ENCODE results near the gene POLR1A. TPM values are rescaled to one million over a fixed set of nuclear protein-coding genes. Genes with fewer than 3 reads are reported as not detected.

The POLR1A gene
- total RNA-seq, 1 donor from 2014 or later: 23.8 TPM

DNA sequence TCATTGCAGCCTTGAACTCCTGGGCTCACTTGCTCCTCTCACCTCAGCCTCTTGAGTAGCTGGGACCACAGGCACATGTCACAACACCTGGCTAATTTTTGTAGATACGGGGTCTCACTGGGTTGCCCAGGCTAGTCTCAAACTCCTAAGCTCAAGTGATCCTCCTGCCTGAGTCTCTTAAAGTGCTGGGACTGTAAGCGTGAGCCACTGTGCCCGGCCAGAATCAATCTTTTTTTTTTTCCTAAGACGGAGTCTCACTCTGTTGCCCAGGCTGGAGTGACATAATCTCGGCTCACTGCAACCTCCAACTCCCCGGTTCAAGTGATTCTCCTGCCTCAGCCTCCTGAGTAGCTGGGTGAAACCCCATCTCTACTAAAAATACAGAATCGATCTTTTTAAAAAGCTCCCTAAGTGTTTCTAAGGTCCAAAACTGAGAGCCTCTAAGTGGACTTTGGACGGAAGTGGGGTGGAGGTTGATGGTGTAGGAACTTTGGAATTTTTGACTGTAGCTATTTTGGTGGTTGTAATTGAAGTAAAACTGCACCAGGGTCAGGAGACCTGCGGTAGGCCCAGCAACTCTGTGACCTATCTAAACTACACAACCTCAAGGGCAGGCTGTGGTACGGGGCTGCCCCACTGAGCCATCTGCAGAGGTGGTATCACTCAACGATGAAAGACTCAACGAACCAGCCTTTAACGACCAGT is 82.9 kb downstream of the POLR1A start:
- no peak for TF ChIP-seq EZH2 (IDR thresholded peaks at IDR 0.05)
- TF ChIP-seq, protein P1, sequence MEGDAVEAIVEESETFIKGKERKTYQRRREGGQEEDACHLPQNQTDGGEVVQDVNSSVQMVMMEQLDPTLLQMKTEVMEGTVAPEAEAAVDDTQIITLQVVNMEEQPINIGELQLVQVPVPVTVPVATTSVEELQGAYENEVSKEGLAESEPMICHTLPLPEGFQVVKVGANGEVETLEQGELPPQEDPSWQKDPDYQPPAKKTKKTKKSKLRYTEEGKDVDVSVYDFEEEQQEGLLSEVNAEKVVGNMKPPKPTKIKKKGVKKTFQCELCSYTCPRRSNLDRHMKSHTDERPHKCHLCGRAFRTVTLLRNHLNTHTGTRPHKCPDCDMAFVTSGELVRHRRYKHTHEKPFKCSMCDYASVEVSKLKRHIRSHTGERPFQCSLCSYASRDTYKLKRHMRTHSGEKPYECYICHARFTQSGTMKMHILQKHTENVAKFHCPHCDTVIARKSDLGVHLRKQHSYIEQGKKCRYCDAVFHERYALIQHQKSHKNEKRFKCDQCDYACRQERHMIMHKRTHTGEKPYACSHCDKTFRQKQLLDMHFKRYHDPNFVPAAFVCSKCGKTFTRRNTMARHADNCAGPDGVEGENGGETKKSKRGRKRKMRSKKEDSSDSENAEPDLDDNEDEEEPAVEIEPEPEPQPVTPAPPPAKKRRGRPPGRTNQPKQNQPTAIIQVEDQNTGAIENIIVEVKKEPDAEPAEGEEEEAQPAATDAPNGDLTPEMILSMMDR (IDR thresholded peaks at IDR 0.05): no peak
- Histone ChIP-seq H3K27me3 (no peaks in the 10 kb centered on the region), H3K4me3 (no peak overlapping the region), H3K79me2 (ENCODE audit: low read depth) (no peaks in the 10 kb centered on the region), H3K27ac (no peak overlapping the region), H3K36me3 (no peaks in the 10 kb centered on the region), H3F3A (ENCODE audit: low read depth) (no peaks in the 10 kb centered on the region), H3K4me1 (no peaks in the 10 kb centered on the region), H3K9ac (no peak overlapping the region), H2AFZ (replicated peaks) (no peak overlapping the region), H3K4me2 (no peak overlapping the region), H3K9me3 (ENCODE audit: low read depth) (no peaks in the 10 kb centered on the region), H4K20me1 (ENCODE audit: low read depth) (no peaks in the 10 kb centered on the region)
- DNase-seq (ENCODE audit: low spot score): no peak
- Mint-ChIP-seq H3K4me3 (no peak overlapping the region), H3K4me1 (no peaks in the 10 kb centered on the region), H3K27me3 (ENCODE audit: insufficient read depth, low read depth) (peaks cover 5% of the 10 kb centered on the region), H3K27ac (no peak overlapping the region), H3K9me3 (no peaks in the 10 kb centered on the region), H3K36me3 (peaks cover 7% of the 10 kb centered on the region)

DNA sequence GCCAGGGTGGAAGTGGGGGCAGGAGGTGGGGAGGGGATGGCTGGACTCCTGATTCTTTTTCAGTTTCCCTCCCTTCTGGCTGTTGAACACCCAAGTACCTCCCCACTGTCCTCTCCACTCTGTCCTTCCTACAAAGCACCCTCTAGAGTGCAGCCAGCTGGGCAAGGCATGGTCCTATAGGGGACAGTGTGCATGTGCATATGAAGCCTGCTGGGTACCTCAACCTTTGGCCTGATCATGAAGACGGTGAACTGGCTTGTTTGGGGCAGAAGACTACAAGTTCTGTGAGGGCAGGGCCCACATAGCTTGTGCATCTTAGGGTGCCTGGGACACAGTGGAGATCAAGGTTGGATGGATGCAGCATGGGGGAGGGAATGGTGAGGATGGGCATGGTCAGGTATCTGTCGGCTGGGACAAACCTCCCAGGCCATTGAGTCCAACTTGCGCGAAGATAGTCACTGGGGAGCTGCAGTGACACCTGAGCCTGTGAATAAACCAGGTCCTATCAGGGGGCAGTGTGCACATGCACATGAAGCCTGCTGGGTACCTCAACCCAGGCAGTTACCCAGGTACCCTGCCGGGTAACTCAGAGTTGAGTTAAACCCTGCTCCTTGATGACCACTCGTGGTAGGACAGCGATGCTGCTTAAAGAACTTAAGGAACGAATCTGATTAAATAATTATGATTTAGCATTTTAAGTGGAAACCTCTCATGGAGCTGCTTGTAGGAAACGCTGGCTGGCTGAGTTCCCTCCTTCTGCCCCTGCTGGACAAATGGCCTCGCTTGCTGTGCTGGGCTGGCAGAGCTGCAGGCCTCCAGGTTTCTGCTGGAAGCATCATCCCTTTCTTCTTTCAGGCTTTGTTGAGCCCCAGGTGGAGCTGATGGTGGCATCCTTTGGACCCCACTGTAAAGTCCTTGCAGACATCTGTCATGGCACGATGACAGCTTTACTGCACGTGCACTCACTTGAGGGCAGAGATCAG is 84.0 kb downstream of the POLR1A start:
- H3K27ac Mint-ChIP-seq: no peak overlapping the region
- Histone ChIP-seq H4K20me1 (ENCODE audit: low read depth) (no peaks in the 10 kb centered on the region), H3K36me3 (no peaks in the 10 kb centered on the region), H3K27me3 (no peaks in the 10 kb centered on the region), H3K4me3 (no peak overlapping the region), H3K79me2 (ENCODE audit: low read depth) (no peaks in the 10 kb centered on the region), H3K9ac (no peak overlapping the region), H3K27ac (no peak overlapping the region), H3K9me3 (ENCODE audit: low read depth) (no peaks in the 10 kb centered on the region), H2AFZ (replicated peaks) (no peak overlapping the region), H3F3A (ENCODE audit: low read depth) (no peaks in the 10 kb centered on the region), H3K4me1 (no peaks in the 10 kb centered on the region), H3K4me2 (no peak overlapping the region)
- no peak overlapping the region for H3K4me3 Mint-ChIP-seq
- no peak for DNase-seq (ENCODE audit: low spot score)
- TF ChIP-seq, protein P1 (IDR thresholded peaks at IDR 0.05): no peak
- no peak for TF ChIP-seq EZH2 (IDR thresholded peaks at IDR 0.05)
- TF ChIP-seq EZH2phosphoT487 (IDR thresholded peaks at IDR 0.05): no peak
- H3K9me3 Mint-ChIP-seq: no peaks in the 10 kb centered on the region
- peaks cover 5% of the 10 kb centered on the region for H3K27me3 Mint-ChIP-seq (ENCODE audit: insufficient read depth, low read depth)
- H3K4me1 Mint-ChIP-seq: no peaks in the 10 kb centered on the region
- H3K36me3 Mint-ChIP-seq: peaks cover 5% of the 10 kb centered on the region

DNA sequence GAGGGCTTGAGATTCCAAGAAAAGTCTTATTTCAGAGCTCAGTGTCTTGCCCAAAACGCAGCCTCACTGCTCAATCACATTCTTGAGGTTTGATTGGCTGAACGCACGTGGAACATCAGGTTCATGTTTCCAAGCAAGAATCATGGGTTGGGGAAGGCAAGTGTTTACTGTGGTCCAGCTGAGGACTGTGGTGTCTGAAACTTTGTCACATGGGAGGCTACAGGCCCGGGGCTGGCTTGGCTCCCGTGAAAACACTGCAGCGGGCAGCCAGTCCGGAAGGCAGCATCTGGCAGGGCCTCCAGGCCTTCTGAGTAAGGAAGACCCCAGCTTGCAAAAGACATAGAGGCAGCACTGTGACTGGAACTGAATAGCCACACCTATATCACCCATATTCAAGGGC is 84.7 kb downstream of the POLR1A start:
- Histone ChIP-seq H3K9ac (no peak overlapping the region), H3K4me3 (no peak overlapping the region), H3K9me3 (ENCODE audit: low read depth) (no peaks in the 10 kb centered on the region), H2AFZ (replicated peaks) (no peak overlapping the region), H4K20me1 (ENCODE audit: low read depth) (no peaks in the 10 kb centered on the region), H3K79me2 (ENCODE audit: low read depth) (no peaks in the 10 kb centered on the region), H3K4me2 (no peak overlapping the region), H3K36me3 (no peaks in the 10 kb centered on the region), H3F3A (ENCODE audit: low read depth) (no peaks in the 10 kb centered on the region), H3K4me1 (no peaks in the 10 kb centered on the region), H3K27me3 (no peaks in the 10 kb centered on the region), H3K27ac (no peak overlapping the region)
- no peak overlapping the region for H3K27ac Mint-ChIP-seq
- TF ChIP-seq EZH2phosphoT487 (IDR thresholded peaks at IDR 0.05) (no peak), EZH2 (IDR thresholded peaks at IDR 0.05) (no peak)
- TF ChIP-seq, protein P1 (IDR thresholded peaks at IDR 0.05): no peak
- no peaks in the 10 kb centered on the region for H3K9me3 Mint-ChIP-seq
- peaks cover 5% of the 10 kb centered on the region for H3K27me3 Mint-ChIP-seq (ENCODE audit: insufficient read depth, low read depth)
- no peak overlapping the region for H3K4me3 Mint-ChIP-seq
- H3K36me3 Mint-ChIP-seq: peaks cover 5% of the 10 kb centered on the region
- no peak for DNase-seq (ENCODE audit: low spot score)
- no peaks in the 10 kb centered on the region for H3K4me1 Mint-ChIP-seq
